Measurements from ENCODE around the gene PRPH. TPM values are rescaled to one million over a fixed set of nuclear protein-coding genes. Genes with fewer than 3 reads are reported as not detected.

PRPH gene
- total RNA-seq, 1 donor from 2014 or later: 17.2 TPM

DNA sequence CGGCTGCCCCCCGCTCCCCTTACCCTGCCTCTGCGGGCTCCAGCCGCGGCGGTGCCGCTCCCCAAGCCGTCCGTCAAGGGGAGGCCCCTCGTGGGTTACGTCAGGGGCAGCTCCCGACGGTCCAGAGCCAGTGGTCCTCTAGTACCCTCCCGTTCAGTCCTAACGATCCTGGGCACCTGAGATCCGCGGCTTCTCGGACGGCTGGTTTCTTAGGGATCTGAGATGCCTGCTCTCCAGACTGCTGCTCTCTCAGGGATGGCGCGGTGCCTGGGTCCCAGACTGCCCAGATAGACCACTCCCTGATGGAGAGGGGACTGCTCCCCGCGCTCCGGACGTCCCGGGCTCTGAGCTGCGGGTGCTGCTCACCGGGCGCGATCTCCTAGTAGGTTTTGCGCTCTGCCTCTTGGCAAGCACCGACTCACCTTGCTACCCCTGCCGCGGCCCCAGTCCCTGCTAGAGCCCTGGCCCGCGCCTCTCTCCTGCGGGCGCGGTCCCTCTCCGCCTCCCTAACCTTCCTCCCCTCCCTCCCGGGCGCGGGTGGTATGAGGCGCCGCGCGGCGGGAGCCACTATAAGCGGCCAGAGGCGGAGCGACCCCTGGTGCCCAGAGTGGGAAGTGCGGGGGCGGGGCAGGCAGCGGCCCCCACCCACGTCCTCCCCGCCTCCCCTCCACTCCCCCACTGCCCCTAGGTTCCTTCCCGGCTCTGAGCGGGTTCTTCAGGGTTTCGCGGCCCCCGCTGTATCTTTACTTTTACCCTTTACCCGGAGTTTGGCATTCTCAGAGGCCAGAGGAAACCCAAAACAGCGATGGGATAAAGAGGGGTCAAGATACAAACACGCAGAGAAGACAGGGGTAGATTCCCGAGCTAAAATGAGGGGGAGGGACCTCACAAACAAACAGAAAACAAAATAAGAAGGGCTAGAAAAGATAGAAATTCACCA is 42.0 kb downstream of the PRPH start, which contains the start of gene C1QL4:
TSS of gene C1QL4 (minus strand) at position 544 of the 940 bp plus-strand sequence. CDS start 711 bp downstream, outside the sequence.
- no peaks in the 10 kb centered on the region for H3K9me3 ChIP-seq
- intact Hi-C loops (cut with DNase I): no loop called here
- no peak for DNase-seq (ENCODE audit: extremely low spot score in 2 of 2)
- peaks cover 32% of the 10 kb centered on the region for H3K4me1 ChIP-seq
- H3K36me3 ChIP-seq: no peaks in the 10 kb centered on the region
- no peak within 1 kb of the TSS for H3K27ac ChIP-seq
- TF ChIP-seq, protein P1, sequence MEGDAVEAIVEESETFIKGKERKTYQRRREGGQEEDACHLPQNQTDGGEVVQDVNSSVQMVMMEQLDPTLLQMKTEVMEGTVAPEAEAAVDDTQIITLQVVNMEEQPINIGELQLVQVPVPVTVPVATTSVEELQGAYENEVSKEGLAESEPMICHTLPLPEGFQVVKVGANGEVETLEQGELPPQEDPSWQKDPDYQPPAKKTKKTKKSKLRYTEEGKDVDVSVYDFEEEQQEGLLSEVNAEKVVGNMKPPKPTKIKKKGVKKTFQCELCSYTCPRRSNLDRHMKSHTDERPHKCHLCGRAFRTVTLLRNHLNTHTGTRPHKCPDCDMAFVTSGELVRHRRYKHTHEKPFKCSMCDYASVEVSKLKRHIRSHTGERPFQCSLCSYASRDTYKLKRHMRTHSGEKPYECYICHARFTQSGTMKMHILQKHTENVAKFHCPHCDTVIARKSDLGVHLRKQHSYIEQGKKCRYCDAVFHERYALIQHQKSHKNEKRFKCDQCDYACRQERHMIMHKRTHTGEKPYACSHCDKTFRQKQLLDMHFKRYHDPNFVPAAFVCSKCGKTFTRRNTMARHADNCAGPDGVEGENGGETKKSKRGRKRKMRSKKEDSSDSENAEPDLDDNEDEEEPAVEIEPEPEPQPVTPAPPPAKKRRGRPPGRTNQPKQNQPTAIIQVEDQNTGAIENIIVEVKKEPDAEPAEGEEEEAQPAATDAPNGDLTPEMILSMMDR (IDR thresholded peaks at IDR 0.05): peak; percentile 45 to 94 (median 57)
- peak; percentile 15 to 56 for TF ChIP-seq POLR2AphosphoS5 (IDR thresholded peaks at IDR 0.05; ENCODE audit: insufficient read depth in 1 of 2, low read depth in 1 of 2)
- TF ChIP-seq POLR2A (IDR thresholded peaks at IDR 0.05): no peak
- H3K27me3 ChIP-seq: peaks cover 13% of the 10 kb centered on the region
- H3K4me3 ChIP-seq: peak within 1 kb of the TSS; percentile 22 to 35

DNA sequence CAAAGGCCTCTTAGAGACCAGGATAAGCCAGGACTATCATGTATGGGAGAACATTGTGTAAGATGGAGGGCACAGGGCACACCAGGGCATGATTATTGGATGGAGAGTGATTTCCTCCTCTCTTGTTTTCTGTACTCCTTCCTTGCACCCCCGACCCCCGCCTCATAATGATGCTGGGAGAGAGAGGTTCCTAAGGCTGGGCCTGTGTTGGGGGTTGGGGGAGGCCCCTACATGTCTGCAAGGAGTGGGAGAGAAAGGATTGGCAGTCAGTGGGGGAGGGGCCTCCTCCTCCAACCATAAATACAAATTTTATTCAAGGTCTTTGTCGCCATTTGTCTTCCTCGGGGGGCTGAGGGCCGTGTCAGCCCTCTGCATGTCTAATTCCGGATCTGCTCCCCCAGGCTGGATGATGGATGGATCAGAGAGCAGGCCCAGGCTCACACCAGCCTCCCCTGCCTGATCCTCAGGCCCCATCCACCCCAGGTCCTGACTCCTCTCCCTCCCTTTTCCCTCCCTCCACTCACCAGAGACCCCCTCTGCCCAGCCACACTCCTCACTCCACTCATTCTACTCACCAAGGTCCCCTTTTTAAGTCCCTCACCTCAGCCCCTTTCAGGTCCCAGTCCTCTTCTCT is 44.0 kb downstream of the PRPH start:
- TF ChIP-seq POLR2A (IDR thresholded peaks at IDR 0.05) (no peak), POLR2AphosphoS5 (IDR thresholded peaks at IDR 0.05; ENCODE audit: insufficient read depth in 1 of 2, low read depth in 1 of 2) (no peak)
- TF ChIP-seq, protein P1 (IDR thresholded peaks at IDR 0.05): no peak
- Histone ChIP-seq H3K27ac (no peak overlapping the region), H3K9me3 (no peaks in the 10 kb centered on the region), H3K27me3 (peaks cover 13% of the 10 kb centered on the region), H3K4me3 (no peak overlapping the region), H3K36me3 (no peaks in the 10 kb centered on the region), H3K4me1 (peaks cover 35% of the 10 kb centered on the region)
- no peak for DNase-seq (ENCODE audit: extremely low spot score in 2 of 2)
- intact Hi-C loops (cut with DNase I): no loop called here

DNA sequence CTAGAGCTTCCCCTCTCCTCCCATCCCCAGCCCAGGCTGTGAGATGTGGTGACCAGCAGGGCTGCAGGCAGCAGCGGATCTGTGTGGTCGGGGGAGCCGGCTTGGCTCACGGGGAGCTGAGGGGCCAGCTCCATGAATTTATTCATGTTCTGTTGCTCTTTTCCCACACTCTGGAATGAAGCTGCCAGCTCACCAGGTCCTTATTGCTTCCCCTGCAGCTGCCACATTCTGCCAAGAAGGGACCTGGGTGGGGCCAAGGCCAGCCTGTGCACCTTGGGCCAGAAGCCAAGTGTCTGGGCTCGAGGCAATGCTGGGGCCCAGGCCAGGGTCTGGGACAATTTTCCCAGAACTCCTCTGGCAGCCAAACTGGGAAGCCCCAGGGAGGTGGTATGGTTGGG is 44.5 kb downstream of the PRPH start:
- H3K4me1 ChIP-seq: peaks cover 37% of the 10 kb centered on the region

DNA sequence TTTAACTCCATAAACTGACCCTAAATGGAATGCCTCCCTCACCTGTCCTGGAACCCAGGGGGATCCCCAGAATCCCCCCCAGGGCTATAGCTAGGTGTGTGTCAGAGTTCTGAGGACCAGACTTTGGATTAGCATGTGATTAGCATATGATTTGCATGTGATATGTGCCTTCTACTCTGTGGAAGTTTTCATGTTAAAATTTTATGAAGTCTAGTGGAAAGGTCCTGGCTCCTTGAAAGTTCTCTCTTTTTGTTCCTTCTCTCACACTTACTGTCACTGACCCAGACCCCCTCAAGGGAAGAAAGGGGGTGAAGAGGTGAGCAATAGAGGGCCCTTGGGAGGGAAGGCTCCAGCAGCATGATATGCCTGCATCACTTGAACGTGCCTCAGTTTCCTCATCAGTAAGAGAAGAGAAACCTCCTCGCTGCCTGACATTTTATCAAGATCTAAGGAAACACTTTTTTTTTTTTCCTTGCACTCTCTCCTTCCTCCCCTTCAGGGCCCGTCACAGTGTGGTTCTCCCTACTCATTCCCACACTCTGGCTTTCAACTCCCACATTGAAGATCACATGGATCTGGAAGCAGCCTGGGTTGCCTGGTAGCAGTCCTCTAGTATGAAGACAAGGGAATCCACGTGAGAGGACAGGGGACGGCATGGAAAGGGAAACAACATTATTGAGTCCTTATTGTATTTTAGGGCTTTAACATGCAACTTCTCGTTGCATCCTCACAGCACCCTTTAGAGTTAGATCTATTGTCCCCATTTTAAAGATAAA is 45.3 kb downstream of the PRPH start:
- Histone ChIP-seq H3K27me3 (peaks cover 10% of the 10 kb centered on the region), H3K36me3 (no peaks in the 10 kb centered on the region), H3K4me1 (peaks cover 43% of the 10 kb centered on the region), H3K9me3 (no peaks in the 10 kb centered on the region), H3K4me3 (no peak overlapping the region), H3K27ac (no peak overlapping the region)
- DNase-seq (ENCODE audit: extremely low spot score in 2 of 2): no peak
- intact Hi-C loops (cut with DNase I): loop anchor here (5.0 kb wide), 1 partner anchor 53 kb away; no protein-coding TSS in a partner anchor
- TF ChIP-seq, protein P1 (IDR thresholded peaks at IDR 0.05): no peak
- TF ChIP-seq POLR2A (IDR thresholded peaks at IDR 0.05) (no peak), POLR2AphosphoS5 (IDR thresholded peaks at IDR 0.05; ENCODE audit: insufficient read depth in 1 of 2, low read depth in 1 of 2) (no peak)

More for the DNA sequence above, 44.5 kb downstream of the PRPH start:
- Histone ChIP-seq H3K9me3 (no peaks in the 10 kb centered on the region), H3K27me3 (peaks cover 13% of the 10 kb centered on the region), H3K27ac (no peak overlapping the region), H3K36me3 (no peaks in the 10 kb centered on the region), H3K4me3 (no peak overlapping the region)
- no peak for TF ChIP-seq POLR2AphosphoS5 (IDR thresholded peaks at IDR 0.05; ENCODE audit: insufficient read depth in 1 of 2, low read depth in 1 of 2)
- no peak for TF ChIP-seq POLR2A (IDR thresholded peaks at IDR 0.05)
- TF ChIP-seq, protein P1 (IDR thresholded peaks at IDR 0.05): no peak
- intact Hi-C loops (cut with DNase I): no loop called here
- DNase-seq (ENCODE audit: extremely low spot score in 2 of 2): no peak

Data from vagina (tissue), 2 donors.